OCI-LY3 (cell line): ENCODE data around the gene AK2.
"Not testable (repeated sequence)": the region's sequence is repeated elsewhere in the genome, so short reads cannot be mapped to it uniquely, and the experiment has no call there.

Experiments used
- H2AFZ ChIP-seq: fragments of 200-600, 300-600 bp; shearing (Covaris generic); 2 replicates; pipeline ENCODE4 v1.6.0; 2014; ENCODE audit warnings: antibody characterized with exemption, low read depth, low read length
- H3K27ac ChIP-seq: fragments of 200-600, 300-600 bp; sonication (generic); 2 replicates; pipeline ENCODE4 v1.5.1; 2014; ENCODE audit warnings: mild to moderate bottlenecking, low read length, moderate library complexity, mixed read lengths
- H3K27me3 ChIP-seq: fragments of 200-600, 300-600 bp; sonication (generic); 2 replicates; pipeline ENCODE4 v1.6.1; 2014; ENCODE audit warnings: low read depth, low read length, mixed read lengths
- H3K36me3 ChIP-seq: fragments of 200-600, 300-600 bp; sonication (generic); replicated peaks from 2 replicates; pipeline ENCODE3; 2014; ENCODE audit warnings: low read depth, low read length, mixed read lengths
- H3K4me1 ChIP-seq: fragments of 300-600, 200-600 bp; sonication (generic); 2 replicates; pipeline ENCODE4 v1.6.1; 2014; ENCODE audit warnings: low read length, mixed read lengths
- H3K4me2 ChIP-seq: fragments of 200-600, 300-600 bp; sonication (generic); 2 replicates; pipeline ENCODE4 v1.6.1; 2014; ENCODE audit warnings: low read length, mixed read lengths
- H3K4me3 ChIP-seq: fragments of 300-600, 200-600 bp; sonication (generic); 2 replicates; pipeline ENCODE4 v1.5.1; 2014; ENCODE audit warnings: antibody characterized with exemption, mild to moderate bottlenecking, low read length, moderate library complexity
- H3K79me2 ChIP-seq: fragments of 300-600, 200-600 bp; shearing (Covaris generic); 2 replicates; pipeline ENCODE4 v1.6.1; 2014; ENCODE audit warnings: mild to moderate bottlenecking, low read length, mixed read lengths
- H3K9ac ChIP-seq: fragments of 300-600, 200-600 bp; shearing (Covaris generic); 2 replicates; pipeline ENCODE4 v1.6.0; 2014; ENCODE audit warnings: mild to moderate bottlenecking, low read length, moderate library complexity
- H3K9me3 ChIP-seq: fragments of 200-600, 300-600 bp; shearing (Covaris generic); 2 replicates; pipeline ENCODE4 v1.6.1; 2014; ENCODE audit warnings: low read length, mixed read lengths; ENCODE audit not compliant: insufficient read depth
- H4K20me1 ChIP-seq: fragments of 200-600, 300-600 bp; sonication (generic); 2 replicates; pipeline ENCODE4 v1.6.1; 2016; ENCODE audit warnings: low read length, mixed read lengths; ENCODE audit not compliant: insufficient read depth
- EZH2phosphoT487 ChIP-seq: fragments of 200-600 bp; shearing (Covaris generic); IDR thresholded peaks from 2 replicates; pipeline ENCODE4 v1.6.1; 2018; ENCODE audit warnings: antibody characterized with exemption, mixed run types, low read depth
- TF ChIP-seq, protein P1 (sequence below): fragments of 200-600, 300-600 bp; sonication (generic); IDR thresholded peaks from 2 replicates; pipeline ENCODE4 v1.5.1; 2014; ENCODE audit warnings: antibody characterized with exemption, low read length, low read depth

The AK2 gene

DNA sequence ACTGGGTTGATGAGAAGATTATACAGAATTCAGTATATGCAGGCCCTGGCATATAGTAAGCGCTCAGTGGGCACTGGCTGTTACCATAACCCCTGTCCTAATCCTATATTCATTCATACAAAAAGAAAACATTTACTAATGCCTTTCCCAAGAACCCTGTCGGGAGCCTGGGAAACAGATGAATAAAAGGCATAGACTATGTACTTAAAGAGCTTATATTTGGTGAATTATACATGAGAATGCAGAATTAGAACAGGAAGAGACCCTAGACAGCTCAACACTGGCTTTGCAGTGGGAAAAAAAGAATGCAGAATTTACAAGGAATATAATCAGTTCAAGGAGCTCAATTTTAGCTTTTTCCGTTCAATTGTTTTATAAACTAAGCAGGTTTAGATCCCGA, 10.9 kb downstream of the AK2 start:
- Histone ChIP-seq H4K20me1 (peaks cover 22% of the 10 kb centered on the region), H3K27me3 (no peaks in the 10 kb centered on the region), H3K36me3 (peaks cover 25% of the 10 kb centered on the region), H3K9ac (no peak overlapping the region), H3K4me3 (no peak overlapping the region), H3K9me3 (no peaks in the 10 kb centered on the region), H3K4me2 (no peak overlapping the region), H2AFZ (no peak overlapping the region), H3K4me1 (peaks cover 4% of the 10 kb centered on the region; the same call in 1 of the 2 replicates), H3K79me2 (peaks cover 67% of the 10 kb centered on the region), H3K27ac (no peak overlapping the region)
- no peak for TF ChIP-seq EZH2phosphoT487
- TF ChIP-seq, protein P1, sequence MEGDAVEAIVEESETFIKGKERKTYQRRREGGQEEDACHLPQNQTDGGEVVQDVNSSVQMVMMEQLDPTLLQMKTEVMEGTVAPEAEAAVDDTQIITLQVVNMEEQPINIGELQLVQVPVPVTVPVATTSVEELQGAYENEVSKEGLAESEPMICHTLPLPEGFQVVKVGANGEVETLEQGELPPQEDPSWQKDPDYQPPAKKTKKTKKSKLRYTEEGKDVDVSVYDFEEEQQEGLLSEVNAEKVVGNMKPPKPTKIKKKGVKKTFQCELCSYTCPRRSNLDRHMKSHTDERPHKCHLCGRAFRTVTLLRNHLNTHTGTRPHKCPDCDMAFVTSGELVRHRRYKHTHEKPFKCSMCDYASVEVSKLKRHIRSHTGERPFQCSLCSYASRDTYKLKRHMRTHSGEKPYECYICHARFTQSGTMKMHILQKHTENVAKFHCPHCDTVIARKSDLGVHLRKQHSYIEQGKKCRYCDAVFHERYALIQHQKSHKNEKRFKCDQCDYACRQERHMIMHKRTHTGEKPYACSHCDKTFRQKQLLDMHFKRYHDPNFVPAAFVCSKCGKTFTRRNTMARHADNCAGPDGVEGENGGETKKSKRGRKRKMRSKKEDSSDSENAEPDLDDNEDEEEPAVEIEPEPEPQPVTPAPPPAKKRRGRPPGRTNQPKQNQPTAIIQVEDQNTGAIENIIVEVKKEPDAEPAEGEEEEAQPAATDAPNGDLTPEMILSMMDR, result no peak

DNA sequence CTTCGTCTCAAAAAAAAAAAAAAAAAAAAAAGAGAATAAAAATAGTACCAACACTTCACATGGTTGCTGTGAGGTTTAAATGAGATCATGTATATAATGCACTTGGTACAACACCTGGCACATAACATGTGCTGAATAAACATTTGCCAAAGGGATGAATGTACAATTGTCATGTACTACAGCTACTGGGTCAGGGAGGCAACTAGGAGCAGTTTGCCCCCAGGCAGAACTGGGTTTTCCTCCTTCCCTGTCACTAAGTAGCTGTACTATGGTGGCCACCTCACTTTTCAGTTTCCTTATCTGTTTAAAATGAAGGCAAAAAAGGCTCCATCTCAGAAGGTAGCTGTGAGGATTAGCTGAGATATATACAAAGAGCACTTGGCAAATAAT, 11.5 kb downstream of the AK2 start:
- H3K79me2 ChIP-seq, result peaks cover 61% of the 10 kb centered on the region
- H3K27ac ChIP-seq, result no peak overlapping the region
- peaks cover 4% of the 10 kb centered on the region; the same call in 1 of the 2 replicates for H3K4me1 ChIP-seq
- peaks cover 24% of the 10 kb centered on the region for H3K36me3 ChIP-seq
- H3K4me3 ChIP-seq, result no peak overlapping the region
- no peak overlapping the region for H2AFZ ChIP-seq
- H3K9me3 ChIP-seq, result no peaks in the 10 kb centered on the region
- no peak overlapping the region for H3K9ac ChIP-seq
- peaks cover 17% of the 10 kb centered on the region for H4K20me1 ChIP-seq
- no peaks in the 10 kb centered on the region for H3K27me3 ChIP-seq
- no peak overlapping the region for H3K4me2 ChIP-seq
- TF ChIP-seq, protein P1, result no peak
- TF ChIP-seq EZH2phosphoT487, result no peak

DNA sequence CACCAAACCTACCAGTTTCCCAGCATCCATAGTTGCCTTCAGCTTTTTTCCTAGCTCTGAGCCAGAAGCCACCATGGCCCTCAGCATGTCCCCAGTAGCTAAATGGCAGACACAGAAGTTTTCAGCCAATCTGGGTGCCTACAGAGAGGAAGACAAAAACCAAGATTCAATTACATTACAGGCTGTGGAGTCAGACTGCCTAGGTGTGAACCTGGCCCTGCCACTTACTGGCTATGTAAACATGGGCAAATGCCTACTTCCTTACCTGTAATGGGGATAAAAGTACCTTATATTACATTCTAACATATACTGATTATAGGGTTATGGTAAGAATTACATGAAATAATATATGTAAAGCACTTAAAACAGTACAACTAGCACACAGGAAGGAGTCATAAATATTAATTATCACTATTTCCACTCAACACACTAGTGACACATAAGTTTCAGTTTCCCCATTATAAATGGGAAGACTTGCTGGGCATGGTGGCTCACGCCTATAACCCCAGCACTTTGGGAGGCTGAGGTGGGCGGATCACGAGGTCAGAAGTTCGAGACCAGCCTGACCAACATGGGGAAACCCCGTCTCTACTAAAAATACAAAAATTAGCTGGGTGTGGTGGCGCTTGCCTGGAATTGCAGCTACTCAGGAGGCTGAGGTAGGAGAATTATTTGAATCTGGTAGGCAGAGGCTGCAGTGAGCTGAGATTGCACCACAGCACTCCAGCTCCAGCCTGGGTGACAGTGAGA, 12.1 kb downstream of the AK2 start:
- Histone ChIP-seq H4K20me1 (peaks cover 11% of the 10 kb centered on the region), H3K36me3 (peaks cover 27% of the 10 kb centered on the region), H3K79me2 (peaks cover 55% of the 10 kb centered on the region)
- not testable (repeated sequence) for H2AFZ ChIP-seq, H3K9ac ChIP-seq, H3K27ac ChIP-seq, H3K27me3 ChIP-seq, H3K9me3 ChIP-seq, H3K4me3 ChIP-seq, H3K4me2 ChIP-seq, H3K4me1 ChIP-seq

DNA sequence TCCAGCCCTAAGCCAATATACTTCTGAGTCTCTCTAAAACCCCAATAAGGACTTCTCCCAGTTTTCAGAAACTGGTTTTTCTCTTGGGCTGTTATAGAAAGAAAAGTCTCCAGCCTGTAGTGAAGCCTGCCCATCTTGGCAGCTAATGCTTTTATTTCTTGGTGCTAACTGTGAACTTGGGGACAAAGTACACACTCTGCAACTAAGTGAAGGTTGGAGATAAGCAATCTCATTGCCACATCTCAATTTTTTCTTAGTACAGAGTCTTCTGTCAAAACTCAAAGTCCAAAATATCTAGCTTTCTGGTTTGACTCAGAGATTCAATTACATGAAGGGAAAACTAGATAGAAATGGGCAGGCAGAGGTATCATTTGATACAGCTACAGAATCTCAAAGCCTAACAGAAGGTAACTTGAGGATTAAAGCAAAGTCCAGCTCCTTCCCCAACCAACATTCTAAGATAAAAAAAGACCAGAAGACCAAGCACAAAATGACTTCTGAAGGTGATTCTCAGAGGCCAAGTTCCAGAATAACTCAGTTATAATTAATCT, 14.0 kb downstream of the AK2 start:
- Histone ChIP-seq H3K27me3 (no peaks in the 10 kb centered on the region), H4K20me1 (peaks cover 8% of the 10 kb centered on the region), H3K9me3 (no peaks in the 10 kb centered on the region), H3K79me2 (peaks cover 36% of the 10 kb centered on the region), H2AFZ (no peak overlapping the region), H3K4me3 (no peak overlapping the region), H3K4me2 (no peak overlapping the region), H3K9ac (no peak overlapping the region), H3K36me3 (peaks cover 34% of the 10 kb centered on the region), H3K27ac (no peak overlapping the region), H3K4me1 (peaks cover 4% of the 10 kb centered on the region; the same call in 1 of the 2 replicates)
- TF ChIP-seq, protein P1, result no peak
- no peak for TF ChIP-seq EZH2phosphoT487
